ENCODE measurements around the gene CDAN1.

The CDAN1 gene

DNA sequence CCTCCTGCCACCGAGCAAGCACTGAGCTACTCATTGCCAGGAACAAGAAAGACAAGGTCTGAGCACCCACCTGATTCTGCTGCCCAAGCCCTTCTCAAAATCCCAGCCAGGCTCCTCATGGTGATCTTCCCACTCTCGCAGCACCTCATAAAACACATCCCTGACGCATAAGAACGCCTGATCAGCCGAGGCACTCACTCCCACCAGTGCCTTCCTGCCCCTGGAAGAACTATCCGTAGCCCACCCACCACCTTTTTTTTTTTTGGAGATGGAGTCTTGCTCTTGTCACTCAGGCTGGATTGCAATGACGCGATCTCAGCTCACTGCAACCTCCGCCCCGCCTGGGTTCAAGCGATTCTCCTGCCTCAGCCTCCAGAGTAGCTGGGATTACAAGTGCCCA lies 3.9 kb downstream of the CDAN1 start:
- ATAC-seq, result no peak
- no peak for DNase-seq

GRCh38 chr15:42732095-42732827 lies 4.7 kb downstream of the CDAN1 start:
- DNase-seq (no peak), ATAC-seq (no peak)

- DNase-seq (no peak), ATAC-seq (no peak)
Observed at GRCh38 chr15:42731461-42731860, 5.5 kb downstream of the CDAN1 start.

DNA sequence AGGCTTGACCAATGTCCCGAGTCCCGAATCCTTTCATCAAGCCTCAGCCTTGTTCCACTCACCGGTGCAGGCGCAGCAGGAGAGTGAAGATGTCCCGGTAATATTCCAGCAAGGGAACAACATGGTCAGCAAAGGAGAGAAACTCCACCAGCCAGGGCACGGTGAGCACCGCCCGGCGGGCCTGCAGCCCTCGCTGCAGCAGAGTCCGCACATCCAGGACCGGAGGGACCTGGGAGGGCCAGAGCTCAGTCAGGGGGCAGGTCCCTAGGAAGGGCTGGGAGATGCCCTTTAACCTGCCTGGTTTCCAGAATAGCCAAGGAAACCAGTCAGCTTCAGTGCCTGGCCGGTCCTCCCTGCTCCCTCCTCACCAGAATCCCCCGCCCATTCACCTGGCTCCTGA lies 6.4 kb downstream of the CDAN1 start:
- DNase-seq, result no peak

DNA sequence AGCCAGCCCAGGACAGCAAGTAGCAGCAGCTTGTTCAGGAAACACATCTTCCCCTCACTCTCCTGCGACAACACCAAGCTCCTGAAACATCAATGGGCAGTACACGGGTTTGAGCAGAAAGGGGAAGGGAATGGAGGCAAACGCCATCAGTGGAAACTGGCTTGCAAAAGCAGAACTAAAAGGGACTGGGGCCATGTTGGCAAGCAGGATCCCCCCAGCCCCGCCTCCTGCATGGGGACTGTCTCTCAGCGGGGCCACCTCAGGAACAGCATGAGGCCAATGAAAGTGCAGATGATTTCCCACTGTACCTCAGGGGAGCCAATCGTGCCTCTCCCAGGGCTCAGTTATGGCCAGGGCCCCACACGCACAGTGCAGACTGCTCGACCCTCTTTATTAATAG lies 6.8 kb downstream of the CDAN1 start:
- DNase-seq, result no peak
- ATAC-seq, result no peak

More for the DNA sequence above, 6.4 kb downstream of the CDAN1 start:
- no peak for ATAC-seq

DNA sequence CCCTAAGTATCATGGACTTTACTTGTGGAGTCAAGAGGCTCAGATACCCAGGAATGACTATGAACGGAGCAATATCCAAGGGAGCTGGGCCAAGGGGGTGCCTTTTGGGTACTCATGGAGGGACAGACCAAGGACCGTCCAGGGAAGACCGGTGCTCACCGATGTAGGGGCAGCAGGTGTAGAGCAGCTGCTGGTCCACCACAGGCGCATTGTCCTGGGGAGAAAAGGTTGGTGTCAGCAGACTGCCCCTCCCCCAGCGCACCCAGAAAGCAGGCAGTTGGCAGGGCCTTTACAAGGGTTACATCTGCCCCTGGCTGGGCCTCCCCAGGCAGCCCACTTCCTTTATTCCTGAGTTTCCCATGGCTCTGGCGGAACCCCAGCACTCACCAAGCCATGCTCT lies 7.5 kb downstream of the CDAN1 start:
- no peak for ATAC-seq
- DNase-seq, result no peak

DNA sequence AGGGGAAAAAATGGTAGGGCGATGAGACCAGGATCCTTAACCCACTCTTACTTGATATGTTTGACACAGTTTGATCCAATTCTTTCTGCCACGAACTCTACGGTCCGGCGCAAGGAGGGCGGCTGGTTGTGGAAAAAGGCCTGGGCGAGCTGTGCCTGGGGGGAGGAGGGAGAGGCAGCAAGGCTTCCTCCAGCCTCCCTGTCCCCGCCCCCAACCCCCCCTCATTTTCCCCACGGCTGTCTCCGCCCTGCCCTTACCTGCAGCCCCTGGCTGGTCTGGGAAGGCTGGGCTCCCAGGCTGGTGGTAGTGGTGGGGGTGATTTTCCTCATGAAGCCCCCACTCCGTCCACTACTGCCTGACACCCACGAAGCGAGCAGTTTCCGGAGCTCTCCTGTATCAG lies 8.0 kb downstream of the CDAN1 start:
- no peak for ATAC-seq

DNA sequence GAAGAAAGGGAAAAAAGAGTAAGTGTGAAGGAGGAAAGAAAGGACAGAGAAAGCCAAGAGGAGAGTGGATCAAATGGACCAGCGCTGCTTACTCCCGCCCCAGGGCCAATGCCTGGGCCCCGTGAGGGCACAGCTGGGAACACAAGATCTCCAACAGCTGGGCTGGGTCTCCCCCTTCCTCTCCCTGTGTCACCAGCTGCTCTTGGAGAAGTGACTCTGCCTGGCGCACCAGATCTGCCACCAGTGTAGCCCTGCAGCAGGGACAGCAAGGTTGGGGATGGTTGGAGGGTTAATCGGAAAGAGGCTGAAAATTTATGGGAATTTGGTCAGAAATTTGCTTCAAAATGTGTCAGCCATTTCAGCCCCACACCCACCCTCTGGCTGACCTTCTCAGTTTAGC lies 8.4 kb downstream of the CDAN1 start:
- DNase-seq (no peak), ATAC-seq (no peak)

More for the DNA sequence above, 8.0 kb downstream of the CDAN1 start:
- DNase-seq, result no peak

DNA sequence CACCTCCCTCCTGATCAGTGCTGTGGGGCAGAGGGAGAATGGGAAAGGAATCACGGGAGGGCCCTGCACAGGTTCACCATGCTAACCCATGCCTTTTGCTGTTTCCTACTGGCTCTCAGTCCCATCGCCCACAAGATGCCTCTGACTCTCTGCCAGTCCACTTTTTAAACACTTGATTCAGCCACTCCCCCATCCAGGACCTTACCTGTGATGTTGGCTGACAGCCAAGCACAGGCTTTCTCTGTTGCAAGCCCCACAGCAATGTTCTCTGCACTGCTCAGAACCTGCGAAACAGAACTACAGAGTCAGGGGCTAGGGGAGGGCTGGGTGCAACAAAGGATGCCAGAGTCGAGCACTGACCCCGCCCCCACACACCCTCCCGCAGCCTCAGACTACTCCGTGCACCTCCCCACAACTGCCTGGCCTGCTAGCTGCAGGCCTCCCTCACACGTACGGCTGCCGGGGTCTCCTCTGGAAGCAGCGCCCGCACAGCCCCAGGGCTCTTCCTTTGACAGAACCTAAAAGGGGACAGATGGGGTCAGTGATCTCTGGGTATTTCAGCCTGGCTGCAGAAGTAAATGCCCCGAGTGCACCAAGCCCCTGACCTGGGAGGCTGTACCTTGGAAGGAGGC lies 9.1 kb downstream of the CDAN1 start:
- ATAC-seq, result no peak

GRCh38 chr15:42726114-42726513 lies 10.8 kb downstream of the CDAN1 start:
- ATAC-seq (no peak), DNase-seq (no peak)

More for the DNA sequence above, 9.1 kb downstream of the CDAN1 start:
- no peak for DNase-seq

- ATAC-seq (no peak), DNase-seq (no peak)
Observed at GRCh38 chr15:42725331-42725903, 11.5 kb downstream of the CDAN1 start.

- no peak for DNase-seq
- ATAC-seq, result no peak
Observed at GRCh38 chr15:42724276-42724675, 12.7 kb downstream of the CDAN1 start.

- ATAC-seq, result no peak
- DNase-seq, result no peak
Observed at GRCh38 chr15:42723068-42723467, 13.9 kb downstream of the CDAN1 start.

GRCh38 chr15:42721916-42722315 lies 15.0 kb downstream of the CDAN1 start:
- ATAC-seq (no peak), DNase-seq (no peak)

- ATAC-seq (no peak), DNase-seq (no peak)
Observed at GRCh38 chr15:42721016-42721415, 15.9 kb downstream of the CDAN1 start.

GRCh38 chr15:42720071-42720470 lies 16.9 kb downstream of the CDAN1 start:
- DNase-seq, result no peak
- ATAC-seq, result no peak

GRCh38 chr15:42719043-42719442 lies 17.9 kb downstream of the CDAN1 start:
- no peak for DNase-seq
- no peak for ATAC-seq

- DNase-seq, result no peak
- ATAC-seq, result no peak
Observed at GRCh38 chr15:42716626-42717025, 20.3 kb downstream of the CDAN1 start.

DNA sequence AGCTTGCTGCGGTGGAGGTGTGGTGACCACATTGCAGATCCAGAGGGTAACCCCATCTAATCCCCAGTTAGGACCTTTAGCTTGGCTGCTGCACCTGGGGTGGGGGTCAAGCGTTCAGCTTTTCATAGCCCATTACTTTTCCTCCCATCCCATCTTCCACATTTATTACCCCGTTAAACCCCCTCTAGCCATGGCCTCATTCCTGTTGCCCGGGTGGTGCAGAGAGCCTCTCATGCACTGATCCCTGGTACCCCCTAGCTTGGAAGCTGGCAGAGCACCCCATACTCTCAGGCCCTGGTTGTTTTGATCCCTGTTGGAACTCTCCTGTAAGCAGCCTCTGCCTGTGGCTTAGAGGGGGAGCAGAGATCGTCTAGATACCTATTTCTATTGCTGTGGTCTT lies 20.8 kb downstream of the CDAN1 start:
- ATAC-seq (no peak), DNase-seq (no peak)

DNA sequence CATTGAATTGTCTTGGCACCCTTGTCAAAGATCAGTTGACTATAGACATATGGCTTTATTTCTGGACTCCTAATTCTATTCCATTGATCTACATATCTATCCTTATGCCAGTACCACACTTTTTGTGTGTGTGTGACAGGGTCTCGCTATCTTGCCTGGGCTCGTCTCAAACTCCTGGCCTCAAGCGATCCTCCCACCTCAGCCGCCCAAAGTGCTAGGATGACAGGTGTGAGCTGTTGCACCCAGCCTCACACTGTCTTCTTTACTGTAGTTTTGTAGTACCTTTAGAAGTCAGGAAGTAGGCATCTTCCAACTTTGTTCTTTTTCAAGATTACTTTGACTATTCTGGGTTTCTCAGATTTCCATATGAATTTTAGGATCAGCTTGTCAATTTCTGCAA lies 24.3 kb downstream of the CDAN1 start:
- DNase-seq (no peak), ATAC-seq (no peak)

DNA sequence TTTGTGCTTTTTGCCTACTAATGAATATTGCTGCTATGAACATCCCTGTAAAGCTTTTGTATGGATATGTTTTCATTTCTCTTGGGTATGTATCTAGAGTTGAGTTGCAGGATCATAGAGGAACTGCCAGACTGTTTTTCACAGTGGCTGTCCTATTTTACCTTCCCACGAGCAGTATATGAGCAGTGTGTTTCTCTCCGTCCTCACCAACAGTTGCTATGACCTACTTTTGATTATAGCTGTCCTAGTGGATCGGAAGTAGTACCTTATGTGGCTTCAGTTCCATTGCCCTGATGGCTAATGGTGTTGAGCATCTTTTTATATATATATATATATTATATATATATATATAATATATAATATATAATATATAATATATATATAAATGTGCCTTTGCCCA lies 25.2 kb downstream of the CDAN1 start:
- no peak for DNase-seq
- no peak for ATAC-seq

DNA sequence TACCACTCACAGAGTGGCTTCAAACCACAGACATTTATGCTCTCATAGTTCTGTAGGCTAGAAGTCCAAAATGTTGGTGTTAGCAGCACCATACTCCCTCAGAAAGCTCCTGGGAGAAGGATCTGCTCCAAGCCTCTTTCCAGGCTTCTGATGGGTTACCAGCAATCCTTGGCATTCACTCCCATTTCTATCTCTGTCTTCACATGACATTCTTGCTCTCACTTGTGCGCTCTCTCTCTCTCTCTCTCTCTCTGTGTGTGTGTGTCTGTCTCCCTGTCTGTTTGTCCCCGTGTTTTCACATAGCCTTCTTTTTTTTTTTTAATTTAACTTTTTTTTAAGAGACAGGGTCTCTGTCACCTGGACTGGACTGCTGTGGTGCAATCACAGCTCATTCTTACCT lies 26.3 kb downstream of the CDAN1 start:
- DNase-seq (no peak), ATAC-seq (no peak)

DNA sequence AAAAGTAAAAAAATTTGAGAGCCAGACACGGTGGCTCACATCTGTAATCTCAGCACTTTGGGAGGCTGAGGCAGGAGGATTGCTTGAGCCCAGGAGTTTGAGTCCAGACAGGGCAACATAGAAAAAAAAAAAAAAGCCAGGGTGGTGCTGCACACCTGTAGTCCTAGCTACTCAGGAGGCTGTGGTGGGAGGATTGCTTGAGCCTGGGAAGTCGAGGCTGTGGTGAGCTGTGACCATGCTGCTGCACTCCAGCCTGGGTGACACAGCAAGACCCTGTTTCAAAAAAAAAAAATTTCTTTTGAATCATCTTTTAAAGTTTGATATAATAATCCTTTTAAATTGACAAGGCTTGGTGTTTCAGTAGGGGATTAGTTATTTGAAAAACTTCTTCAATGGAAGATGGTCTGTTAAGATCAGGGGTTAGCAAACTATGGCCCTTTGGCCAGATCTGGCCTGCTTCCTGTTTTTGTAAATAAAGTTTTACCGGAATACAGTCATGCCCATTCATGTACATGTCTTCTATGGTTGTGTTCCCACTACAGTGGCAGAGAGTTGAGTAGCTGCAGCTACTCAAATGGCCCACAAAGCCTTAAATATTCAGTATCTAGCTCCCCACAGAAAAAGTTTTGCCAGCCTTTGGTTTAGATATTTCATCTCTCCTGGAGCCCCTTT lies 28.9 kb downstream of the CDAN1 start:
- DNase-seq (no peak), ATAC-seq (no peak)
